IMR-90 (cell line): ENCODE data around the gene ACKR2.
A peak's percentile ranks its signal among the peaks of the same experiment; 100 is the strongest.

Experiments used
- CEBPB ChIP-seq: IDR thresholded peaks from 2 replicates; pipeline ENCODE4 v1.6.1; 2012; ENCODE audit warnings: low read depth, low read length, improper control_type of control experiment
- CTCF ChIP-seq: conservative IDR thresholded peaks from 2 replicates; pipeline ENCODE4 v1.5.1; 2012; ENCODE audit warnings: mild to moderate bottlenecking, low read depth, low read length, improper control_type of control experiment
- ELK1 ChIP-seq: fragments of 150-350 bp; IDR thresholded peaks from 2 replicates; pipeline ENCODE4 v1.6.1; 2016; ENCODE audit warnings: low read depth, mild to moderate bottlenecking, low read length, moderate library complexity, borderline replicate concordance
- POLR2A ChIP-seq: IDR thresholded peaks from 2 replicates; pipeline ENCODE4 v1.6.1; 2012; ENCODE audit warnings: mild to moderate bottlenecking, low read depth, low read length
- RFX5 ChIP-seq: IDR thresholded peaks from 2 replicates; pipeline ENCODE4 v1.8.0; 2012; ENCODE audit warnings: low read depth, mild to moderate bottlenecking, low read length, moderate library complexity

- no peak for TF ChIP-seq CEBPB
- TF ChIP-seq CTCF = peak; percentile 78
- no peak for TF ChIP-seq ELK1
- TF ChIP-seq RFX5 = no peak
- TF ChIP-seq POLR2A = no peak
Measured at GRCh38 chr3:42839616-42840015, 30.4 kb downstream of the ACKR2 start.
